Measurements from ENCODE around the gene SERPINC1.

SERPINC1 gene

GRCh38 chr1:173856903-173857302, 60.2 kb downstream of the SERPINC1 start:
- Histone ChIP-seq H3K4me1 (ENCODE audit: control insufficient read depth in 1 of 2, insufficient read depth in 2 of 2, low read length in 2 of 2) (no peaks in the 10 kb centered on the region), H3K4me3 (ENCODE audit: low read depth in 1 of 2, low read length in 2 of 2) (no peak overlapping the region), H3K27me3 (ENCODE audit: control insufficient read depth in 1 of 2, insufficient read depth in 2 of 2, low read length in 2 of 2) (no peaks in the 10 kb centered on the region), H3K9me3 (ENCODE audit: control insufficient read depth in 1 of 2, low read length in 2 of 2) (no peaks in the 10 kb centered on the region), H3K36me3 (ENCODE audit: control insufficient read depth in 1 of 2, insufficient read depth in 2 of 2, low read length in 2 of 2) (peaks cover 10 to 41% of the 10 kb centered on the region in 2 donors), H3K27ac (ENCODE audit: low read depth, low read length) (no peak overlapping the region), H3K9ac (ENCODE audit: low read depth in 1 of 2, low read length in 2 of 2) (no peak overlapping the region)

GRCh38 chr1:173856014-173856413, 61.1 kb downstream of the SERPINC1 start:
- Histone ChIP-seq H3K36me3 (ENCODE audit: control insufficient read depth in 1 of 2, insufficient read depth in 2 of 2, low read length in 2 of 2) (peaks cover 10 to 41% of the 10 kb centered on the region in 2 donors), H3K9ac (ENCODE audit: low read depth in 1 of 2, low read length in 2 of 2) (no peak overlapping the region), H3K27me3 (ENCODE audit: control insufficient read depth in 1 of 2, insufficient read depth in 2 of 2, low read length in 2 of 2) (no peaks in the 10 kb centered on the region), H3K4me3 (ENCODE audit: low read depth in 1 of 2, low read length in 2 of 2) (no peak overlapping the region), H3K4me1 (ENCODE audit: control insufficient read depth in 1 of 2, insufficient read depth in 2 of 2, low read length in 2 of 2) (no peaks in the 10 kb centered on the region), H3K27ac (ENCODE audit: low read depth, low read length) (no peak overlapping the region), H3K9me3 (ENCODE audit: control insufficient read depth in 1 of 2, low read length in 2 of 2) (no peaks in the 10 kb centered on the region)

All from duodenal mucosa (tissue), 2 donors.